ENCODE results near the gene SACS.
"Not testable (repeated sequence)": the region's sequence is repeated elsewhere in the genome, so short reads cannot be mapped to it uniquely, and the experiment has no call there.

Gene SACS

GRCh38 chr13:23455401-23456185, 22.1 kb upstream of the SACS start:
- DNase-seq (ENCODE audit: low spot score), result no peak

- DNase-seq (ENCODE audit: low spot score), result no peak
These were observed 19.6 kb upstream of the SACS start for GRCh38 chr13:23453132-23453531.

- DNase-seq (ENCODE audit: low spot score), result no peak
These were observed 17.0 kb upstream of the SACS start for GRCh38 chr13:23450340-23451046.

GRCh38 chr13:23449398-23450162, 16.1 kb upstream of the SACS start:
- no peak for DNase-seq (ENCODE audit: low spot score)

GRCh38 chr13:23447927-23448326, 14.4 kb upstream of the SACS start:
- DNase-seq (ENCODE audit: low spot score), result peak; percentile 55

- no peak for DNase-seq (ENCODE audit: low spot score)
These were observed 12.3 kb upstream of the SACS start for GRCh38 chr13:23445794-23446193.

GRCh38 chr13:23443878-23444277, 10.4 kb upstream of the SACS start:
- no peak for DNase-seq (ENCODE audit: low spot score)

GRCh38 chr13:23443110-23443509, 9.6 kb upstream of the SACS start:
- DNase-seq (ENCODE audit: low spot score), result no peak

GRCh38 chr13:23440821-23441618, 7.5 kb upstream of the SACS start:
- no peak for DNase-seq (ENCODE audit: low spot score)

GRCh38 chr13:23440324-23440723, 6.8 kb upstream of the SACS start:
- DNase-seq (ENCODE audit: low spot score), result not testable (repeated sequence)

- DNase-seq (ENCODE audit: low spot score), result no peak
These were observed 4.4 kb upstream of the SACS start for GRCh38 chr13:23437916-23438315.

GRCh38 chr13:23436680-23437079, 3.2 kb upstream of the SACS start:
- DNase-seq (ENCODE audit: low spot score), result peak; percentile 47

GRCh38 chr13:23434491-23434890, 989 bp upstream of the SACS start:
- no peak for DNase-seq (ENCODE audit: low spot score)

GRCh38 chr13:23432626-23433025, 876 bp downstream of the SACS start:
- no peak for DNase-seq (ENCODE audit: low spot score)

- no peak for DNase-seq (ENCODE audit: low spot score)
These were observed 2.8 kb downstream of the SACS start for GRCh38 chr13:23430664-23431063.

- no peak for DNase-seq (ENCODE audit: low spot score)
These were observed 5.5 kb downstream of the SACS start for GRCh38 chr13:23427881-23428528.

GRCh38 chr13:23427342-23427843, 6.1 kb downstream of the SACS start:
- DNase-seq (ENCODE audit: low spot score), result peak; percentile 83

GRCh38 chr13:23421596-23421995, 11.9 kb downstream of the SACS start:
- DNase-seq (ENCODE audit: low spot score), result no peak

GRCh38 chr13:23418776-23419683, 14.5 kb downstream of the SACS start:
- no peak for DNase-seq (ENCODE audit: low spot score)

GRCh38 chr13:23414682-23415081, 18.8 kb downstream of the SACS start:
- no peak for DNase-seq (ENCODE audit: low spot score)

Measured in AG20443 (cell line).